HuH-7.5 (cell line): ENCODE measurements around the gene LINS1.
A peak's percentile ranks its signal among the peaks of the same experiment; 100 is the strongest.

ENCODE experiments used
- DNase-seq: peaks from one replicate; pipeline ENCODE4 v3.0.0; 2011; ENCODE audit warnings: low spot score

The LINS1 gene, protein sequence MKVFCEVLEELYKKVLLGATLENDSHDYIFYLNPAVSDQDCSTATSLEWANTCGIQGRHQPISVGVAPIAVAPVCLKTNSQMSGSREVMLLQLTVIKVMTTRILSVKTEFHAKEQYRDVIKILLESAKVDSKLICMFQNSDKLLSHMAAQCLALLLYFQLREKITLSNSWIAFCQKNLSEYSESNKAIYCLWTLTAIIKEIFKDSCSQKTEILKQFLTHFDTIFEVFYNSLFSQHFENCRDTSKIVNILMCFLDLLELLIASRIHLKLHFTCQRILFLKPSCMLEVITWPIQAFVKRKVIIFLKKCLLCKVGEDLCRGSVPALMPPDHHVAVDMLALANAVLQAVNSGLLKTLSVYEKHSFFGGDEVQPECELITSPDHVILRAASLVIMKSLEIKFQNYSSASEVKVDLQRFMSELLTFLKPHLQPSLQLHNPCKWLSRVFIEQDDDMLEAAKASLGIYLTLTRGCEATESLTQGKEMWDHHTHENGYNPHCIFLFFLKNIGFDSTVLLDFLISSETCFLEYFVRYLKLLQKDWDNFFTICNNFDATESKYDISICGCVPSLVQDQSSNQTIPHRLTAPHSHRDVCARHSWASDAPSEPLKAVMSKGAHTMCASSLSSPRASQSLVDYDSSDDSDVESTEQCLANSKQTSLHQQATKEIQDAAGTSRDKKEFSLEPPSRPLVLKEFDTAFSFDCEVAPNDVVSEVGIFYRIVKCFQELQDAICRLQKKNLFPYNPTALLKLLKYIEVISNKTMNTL

DNA sequence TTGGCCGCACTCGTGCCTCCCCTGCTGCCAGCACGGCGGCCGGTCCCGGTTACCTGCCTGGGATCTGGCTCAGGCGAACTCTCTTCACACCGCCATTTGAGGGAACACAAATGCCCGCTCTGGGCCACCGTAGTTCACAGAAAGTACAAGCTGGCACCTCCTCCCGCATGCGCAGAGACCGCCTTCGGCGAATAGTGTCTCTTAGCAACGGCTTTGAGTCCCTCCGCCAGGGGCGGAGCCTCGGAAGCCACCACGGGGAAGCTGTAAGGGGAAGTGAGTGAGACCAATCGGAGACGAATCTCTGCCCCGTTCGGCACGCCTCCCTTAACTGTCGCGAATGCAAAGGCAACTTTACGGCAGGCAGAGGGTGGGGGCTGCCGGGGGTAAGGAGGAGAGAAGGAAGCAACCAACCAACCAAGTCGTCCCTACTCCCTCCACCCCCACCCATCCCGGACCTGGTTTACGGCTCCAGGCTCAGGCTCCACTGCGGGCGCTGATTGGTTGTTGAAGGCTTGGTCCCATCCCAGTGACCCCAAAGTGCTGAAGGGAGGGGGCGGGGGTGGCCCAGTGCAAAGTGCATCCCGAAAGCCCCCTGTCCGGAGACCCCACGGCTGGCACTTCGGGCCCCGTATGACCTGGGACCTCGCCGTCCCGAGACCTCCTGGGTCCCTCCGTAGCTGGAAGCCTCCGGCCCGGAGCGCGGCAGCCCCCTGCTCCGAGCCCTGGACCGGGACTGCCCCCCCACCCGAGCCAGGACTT lies at the start of gene LINS1, which contains the start of gene ASB7:
LINS1 (minus strand) TSS at position 121 of the 759 bp plus-strand sequence. CDS start 21,342 bp downstream, outside the sequence.
ASB7 (plus strand) TSS at position 526 of the 759 bp plus-strand sequence. CDS start 9,628 bp downstream, outside the sequence.
- DNase-seq: peak; percentile 84

DNA sequence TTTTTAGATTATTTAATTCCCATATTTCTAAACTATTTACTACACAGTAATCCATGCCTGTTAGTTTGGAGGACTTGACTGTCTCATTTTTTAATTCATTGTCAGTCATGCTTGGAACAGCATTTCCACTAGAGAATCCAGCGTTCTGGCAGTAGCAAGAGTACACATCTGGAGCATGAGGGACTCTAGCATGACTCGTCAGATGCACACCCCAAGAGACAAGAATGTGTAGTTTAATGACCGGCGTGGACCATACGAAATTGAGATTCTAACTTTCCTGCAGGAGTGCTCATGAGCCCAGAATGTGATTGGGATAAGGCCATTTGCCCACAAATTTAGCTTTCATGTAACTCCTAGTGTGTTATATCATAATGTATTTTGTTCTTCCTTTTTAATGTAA lies 49.3 kb upstream of the LINS1 start:
- DNase-seq: no peak

DNA sequence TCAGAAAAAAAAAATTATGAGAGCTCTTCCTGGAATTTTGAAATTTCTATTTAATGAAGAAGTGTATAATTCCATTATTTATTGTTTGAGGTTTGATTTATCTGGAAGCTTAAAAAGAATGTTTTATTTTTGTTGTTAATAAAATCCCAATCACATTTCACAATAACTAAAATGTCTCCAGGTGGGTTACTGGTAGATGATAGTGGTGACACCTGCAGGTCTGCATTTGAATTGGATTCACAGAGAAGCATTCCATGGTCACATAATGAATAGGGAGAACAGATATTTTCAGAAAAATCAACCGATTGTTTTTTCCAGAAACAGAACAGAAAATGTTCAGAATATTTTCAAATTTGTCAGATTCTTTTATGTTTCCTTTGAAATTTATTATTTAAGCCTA lies 48.7 kb upstream of the LINS1 start:
- peak; percentile 27 for DNase-seq

DNA sequence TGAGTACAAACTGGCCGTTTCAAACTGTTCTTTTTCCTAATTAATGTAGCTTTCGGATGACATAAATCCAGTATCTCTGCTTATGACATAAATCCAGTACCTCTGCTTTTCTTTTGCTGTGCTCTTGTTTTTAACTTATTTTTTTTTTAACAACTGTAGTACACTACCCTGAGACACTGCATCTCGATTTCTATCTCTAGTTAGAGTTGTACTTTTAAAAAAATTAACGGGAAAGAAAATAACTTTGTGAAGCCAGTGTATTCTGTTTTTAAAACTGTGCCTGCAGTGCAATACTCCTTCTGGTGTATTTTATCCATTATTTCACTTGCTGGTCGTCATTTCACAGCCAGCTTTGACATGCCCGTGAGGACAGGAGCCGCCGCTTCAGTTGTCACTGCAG lies 47.0 kb upstream of the LINS1 start:
- no peak for DNase-seq

DNA sequence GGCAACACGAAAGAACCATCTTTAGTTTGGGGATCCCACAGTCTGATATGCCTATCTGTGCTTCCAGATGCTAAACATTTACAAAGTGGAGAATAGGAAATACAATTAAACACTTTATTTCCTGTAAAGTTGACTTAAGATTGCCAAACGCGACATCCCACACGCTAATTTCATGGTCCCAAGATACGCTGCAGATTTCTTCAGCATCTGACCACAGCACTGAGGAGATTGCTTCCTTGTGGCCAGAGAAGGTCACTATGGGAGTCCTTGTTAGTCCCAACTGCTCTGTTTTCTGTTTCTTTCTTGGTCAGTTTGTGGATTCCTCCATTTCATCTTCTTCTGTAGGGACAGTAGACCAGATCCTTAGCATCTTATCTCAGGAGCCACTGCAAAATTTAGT lies 43.7 kb upstream of the LINS1 start:
- no peak for DNase-seq

DNA sequence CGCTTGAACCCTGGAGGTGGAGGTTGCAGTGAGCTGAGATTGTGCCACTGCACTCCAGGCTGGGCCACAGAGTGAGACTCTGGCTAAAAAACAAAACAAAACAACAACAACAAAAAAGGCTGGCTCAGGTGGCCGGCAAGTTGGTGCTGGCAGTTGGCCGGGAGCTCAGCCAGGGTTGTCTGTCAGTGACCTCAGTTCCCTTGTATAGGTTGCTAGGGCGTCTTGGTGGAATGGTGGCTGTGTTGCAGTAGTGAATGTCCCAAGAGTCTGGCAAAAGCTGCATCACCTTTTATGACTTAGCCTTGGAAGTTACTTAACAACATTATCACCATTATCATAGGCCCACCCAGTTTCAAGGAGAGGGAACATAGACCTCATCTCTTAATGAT lies 41.0 kb upstream of the LINS1 start:
- DNase-seq: no peak

DNA sequence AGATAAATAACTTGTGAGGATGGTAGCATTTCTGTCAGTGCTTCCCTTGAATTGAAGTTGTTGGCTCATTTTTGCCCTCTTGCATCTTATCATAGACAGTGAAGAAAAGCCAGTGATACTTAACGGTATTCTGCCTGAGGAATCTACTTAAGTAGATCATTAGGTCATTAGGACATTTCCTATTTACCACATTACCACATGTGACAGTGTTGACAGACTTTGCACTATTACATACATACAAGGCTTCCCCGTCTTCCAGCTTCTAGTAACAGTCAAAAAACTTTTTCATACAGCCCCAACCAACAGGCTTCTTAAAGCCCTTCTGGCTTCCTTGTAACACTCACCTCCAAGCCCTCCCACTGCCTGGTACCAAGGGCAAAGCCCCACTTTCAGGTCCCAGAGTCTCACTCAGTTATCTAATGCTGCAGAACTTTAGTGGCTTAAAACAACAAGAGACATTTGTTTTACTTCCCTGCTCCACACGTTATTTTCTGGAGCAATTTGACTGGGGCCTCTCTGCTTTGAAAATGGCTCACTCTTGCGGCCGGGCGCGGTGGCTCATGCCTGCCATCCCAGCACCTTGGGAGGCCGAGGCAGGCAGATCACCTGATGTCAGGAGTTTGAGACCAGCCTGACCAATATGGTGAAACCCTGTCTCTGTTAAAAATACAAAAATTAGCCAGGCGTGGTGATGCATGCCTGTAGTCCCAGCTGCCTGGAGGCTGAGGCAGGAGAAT lies 40.4 kb upstream of the LINS1 start:
- no peak for DNase-seq

DNA sequence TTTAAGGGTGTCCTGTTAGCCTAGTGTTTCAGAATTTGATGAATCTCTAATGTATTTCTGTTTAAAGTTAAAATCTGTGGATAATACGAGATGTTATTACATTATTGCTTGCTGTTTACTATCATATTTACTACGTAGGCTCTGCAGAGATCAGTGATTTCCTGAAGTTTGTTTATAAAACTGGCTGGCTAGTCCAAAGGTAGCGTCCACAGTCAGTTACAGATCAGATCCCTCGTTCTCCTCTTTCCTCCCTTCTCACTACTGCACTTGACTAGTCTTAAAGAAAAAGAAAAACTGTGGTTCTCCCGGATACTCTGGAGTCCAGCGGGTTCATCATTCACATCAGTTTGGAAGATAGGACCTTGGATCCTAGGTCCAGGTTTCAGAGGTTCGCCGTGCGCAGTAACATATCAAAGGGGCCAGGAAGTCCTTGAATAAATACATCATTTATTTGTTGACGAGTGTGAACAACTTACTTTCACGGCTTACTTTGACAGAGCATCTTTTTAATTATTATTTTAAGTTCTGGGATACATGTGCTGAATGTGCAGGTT lies 36.3 kb upstream of the LINS1 start:
- no peak for DNase-seq

DNA sequence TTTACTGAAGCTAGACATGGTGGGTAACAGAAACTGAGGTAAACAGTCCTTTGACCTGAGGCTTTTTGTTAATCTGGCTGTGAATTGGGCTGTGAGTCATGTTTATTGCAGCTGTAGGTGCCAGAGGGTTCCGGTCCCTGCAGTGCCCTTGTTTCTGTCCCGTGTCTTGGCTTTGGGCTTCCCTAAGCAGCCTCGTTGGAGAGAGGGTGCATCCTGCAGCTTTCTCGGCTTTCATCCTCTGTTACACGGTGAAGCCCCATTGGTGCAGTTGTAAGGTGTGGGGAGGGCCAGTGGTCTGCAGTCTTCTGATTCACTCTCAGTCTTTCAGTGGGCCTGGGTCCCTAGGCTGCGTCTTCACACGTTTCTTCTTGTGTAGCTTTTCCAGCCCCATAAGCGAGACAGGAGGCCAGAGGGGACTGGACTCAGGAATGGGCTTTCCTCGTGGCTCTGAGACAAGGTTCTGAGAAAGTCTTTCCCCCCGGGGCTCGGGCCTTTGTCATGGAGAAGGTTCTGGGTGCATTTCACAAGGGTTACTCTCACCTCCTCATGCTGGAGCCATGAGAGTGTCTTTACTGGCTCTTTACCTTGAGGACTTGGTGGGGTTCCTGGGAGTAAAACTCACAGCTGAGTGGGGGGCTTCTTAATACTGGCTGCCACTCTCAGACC lies 33.6 kb upstream of the LINS1 start:
- no peak for DNase-seq

DNA sequence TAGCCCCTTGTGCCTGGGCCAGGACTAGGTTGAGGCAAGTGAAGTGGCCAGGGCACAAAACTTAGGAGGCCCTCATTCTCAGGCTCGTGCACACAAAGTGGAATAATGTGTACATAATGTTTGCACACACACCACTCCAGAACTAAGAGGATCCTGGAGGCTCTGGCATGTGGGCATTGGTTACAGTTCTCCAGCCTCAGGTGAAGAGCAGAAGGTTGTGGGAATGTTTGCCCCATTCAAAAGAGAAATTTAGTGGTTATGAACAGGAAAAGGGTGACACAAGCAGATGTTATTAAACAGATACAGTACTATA lies 31.7 kb upstream of the LINS1 start:
- DNase-seq: no peak

DNA sequence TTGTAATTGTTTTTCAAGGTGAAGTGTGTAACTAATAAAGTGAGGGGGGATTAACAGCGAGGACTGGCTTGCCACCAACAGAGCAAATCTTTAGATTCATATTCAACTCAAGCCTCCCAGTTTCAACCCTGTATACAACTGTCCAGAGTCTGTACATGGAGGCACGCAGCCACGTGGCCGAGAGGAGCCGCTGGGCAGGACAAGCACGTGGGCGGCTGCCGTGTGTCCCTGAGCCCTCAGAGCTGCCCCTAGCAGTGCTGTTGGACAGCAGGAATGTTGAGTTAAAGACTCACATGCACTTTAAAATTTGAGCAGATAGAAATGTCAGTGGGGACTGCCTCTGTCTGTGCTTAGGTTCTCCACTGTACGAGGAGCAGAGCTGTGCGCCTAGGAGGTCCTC lies 29.8 kb upstream of the LINS1 start:
- DNase-seq: no peak

DNA sequence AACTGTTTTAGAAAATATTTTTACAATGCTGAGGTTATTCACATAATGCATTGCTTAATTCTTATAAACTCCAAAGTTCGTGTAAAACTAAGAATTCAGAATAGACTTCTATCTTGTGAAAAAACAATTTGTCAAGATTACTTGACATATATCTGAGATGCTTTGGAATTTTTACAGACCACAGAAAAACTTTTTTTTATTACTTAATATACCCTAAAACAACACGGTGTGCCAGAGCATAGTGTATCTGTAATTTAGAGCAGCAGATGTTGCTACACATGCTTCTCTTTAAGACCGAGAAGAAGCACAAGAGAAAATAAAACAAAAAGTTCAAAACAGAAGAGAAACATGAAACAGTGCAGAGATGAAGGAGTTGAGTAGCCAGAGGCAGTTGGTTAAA lies 26.8 kb upstream of the LINS1 start:
- no peak for DNase-seq

DNA sequence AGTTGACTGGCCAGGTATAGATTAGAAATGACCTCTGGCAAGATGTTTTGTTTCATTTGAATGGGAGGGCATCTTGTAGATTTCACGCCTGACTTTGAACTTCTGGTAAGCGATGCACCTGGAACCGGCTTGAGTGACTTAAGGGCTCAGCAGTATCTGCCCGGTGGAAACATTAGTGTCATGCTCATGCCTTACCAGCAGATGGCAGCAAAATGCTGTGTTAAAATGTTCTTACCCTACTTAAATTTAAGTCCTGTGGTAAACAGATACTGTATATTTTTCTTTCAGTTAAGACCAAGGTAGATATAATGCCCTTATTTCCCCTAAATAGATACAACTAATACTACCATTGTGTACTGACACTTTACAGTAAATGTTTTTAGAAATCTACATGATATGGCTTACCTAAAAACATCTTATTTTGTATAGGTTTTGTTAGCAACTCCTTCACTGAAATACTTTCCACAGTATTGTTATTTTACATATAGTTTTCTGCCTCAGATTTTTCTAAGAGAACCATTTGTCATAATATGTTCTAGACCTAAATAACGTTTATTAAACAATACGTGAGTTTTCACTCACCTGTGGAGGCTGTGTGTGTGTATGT lies 25.9 kb upstream of the LINS1 start:
- DNase-seq: peak; percentile 51

DNA sequence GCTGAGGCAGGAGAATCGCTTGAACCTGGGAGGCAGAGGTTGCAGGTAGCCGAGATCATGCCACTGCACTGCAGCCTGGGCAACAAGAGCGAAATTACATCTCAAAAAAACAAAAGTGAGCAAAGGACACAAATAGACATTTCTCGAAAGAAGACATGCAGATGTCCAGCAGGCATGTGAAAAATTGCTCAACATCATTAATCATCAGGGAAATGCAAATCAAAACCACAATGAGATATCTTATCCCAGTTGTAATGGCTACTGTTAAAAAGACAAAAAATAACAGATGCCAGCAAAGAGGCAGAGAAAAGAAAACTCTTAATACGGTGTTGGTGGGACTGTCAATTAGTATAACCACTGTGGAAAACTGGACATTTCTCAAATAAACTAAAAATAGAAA lies 21.3 kb upstream of the LINS1 start:
- no peak for DNase-seq

DNA sequence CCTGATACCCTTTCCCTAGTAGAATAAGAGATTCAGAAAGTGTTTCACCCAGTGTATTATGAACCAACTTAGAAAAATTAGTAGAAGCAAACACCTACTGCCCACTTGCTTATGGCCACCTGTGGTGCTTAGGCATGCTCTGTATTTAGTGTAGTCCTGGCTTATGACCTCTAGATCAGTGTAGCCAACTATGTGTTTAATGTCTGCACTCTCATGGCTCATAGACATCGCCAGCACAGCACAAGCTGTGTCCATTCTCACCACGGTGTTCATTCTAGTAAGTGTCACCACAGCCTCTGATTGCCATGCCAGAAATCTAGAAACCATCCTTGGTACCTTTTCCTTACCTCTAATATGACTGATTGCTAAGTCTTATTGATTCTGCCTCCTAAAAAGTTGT lies 14.7 kb upstream of the LINS1 start:
- DNase-seq: no peak

DNA sequence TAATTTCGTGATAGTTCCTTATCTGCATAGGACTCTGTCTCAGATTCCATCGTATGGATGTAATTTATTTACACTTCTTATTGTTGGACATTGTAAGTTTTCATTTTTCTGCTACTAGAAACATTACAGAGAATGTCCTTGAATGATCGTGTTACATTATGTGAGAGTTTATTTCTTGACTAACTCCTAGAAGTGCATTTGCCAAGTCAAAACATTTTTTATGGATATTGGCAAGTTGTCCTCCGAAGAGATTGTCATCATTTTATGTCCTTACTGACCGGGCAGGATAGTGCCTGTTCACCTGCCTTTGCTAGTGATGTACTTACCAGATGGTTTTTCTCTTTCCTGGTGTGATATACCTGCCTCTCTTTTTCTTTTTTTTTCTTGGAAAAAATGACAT lies 13.8 kb upstream of the LINS1 start:
- no peak for DNase-seq

DNA sequence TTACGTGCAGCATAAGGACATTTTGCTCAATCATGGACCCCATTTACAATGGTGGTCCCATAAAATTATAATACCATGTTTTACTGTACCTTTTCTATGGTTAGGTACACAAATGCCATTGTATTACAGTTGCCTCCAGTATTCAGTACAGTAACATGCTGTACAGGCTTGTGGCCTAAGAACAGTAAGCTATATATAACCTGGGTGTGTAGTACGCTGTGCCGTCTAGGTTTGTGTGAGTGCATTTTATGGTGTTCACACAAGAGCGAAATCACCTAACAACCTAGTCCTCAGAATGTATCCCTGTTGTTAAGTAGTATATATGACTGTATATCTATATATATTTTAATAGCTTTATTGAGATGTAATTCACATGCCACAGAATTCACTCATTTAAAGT lies 12.9 kb upstream of the LINS1 start:
- no peak for DNase-seq

DNA sequence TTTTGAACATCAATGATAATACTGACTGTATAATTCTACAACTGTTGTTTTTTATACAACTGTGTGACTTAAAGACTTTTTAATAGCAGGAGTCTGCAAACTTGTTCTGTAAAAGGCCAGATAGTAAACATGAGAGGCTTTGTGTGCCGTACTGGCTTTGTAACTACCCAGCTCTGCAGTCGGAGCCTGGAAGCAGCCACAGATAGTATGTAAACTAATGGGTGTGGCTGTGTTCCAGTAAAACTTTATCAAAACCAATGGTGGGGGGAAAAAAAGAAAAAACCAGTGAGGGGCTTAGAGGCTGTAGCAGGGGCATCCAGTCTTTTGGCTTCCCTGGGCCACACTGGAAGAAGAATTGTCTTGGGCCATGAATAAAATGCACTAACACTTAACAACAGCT lies 12.4 kb upstream of the LINS1 start:
- DNase-seq: no peak

DNA sequence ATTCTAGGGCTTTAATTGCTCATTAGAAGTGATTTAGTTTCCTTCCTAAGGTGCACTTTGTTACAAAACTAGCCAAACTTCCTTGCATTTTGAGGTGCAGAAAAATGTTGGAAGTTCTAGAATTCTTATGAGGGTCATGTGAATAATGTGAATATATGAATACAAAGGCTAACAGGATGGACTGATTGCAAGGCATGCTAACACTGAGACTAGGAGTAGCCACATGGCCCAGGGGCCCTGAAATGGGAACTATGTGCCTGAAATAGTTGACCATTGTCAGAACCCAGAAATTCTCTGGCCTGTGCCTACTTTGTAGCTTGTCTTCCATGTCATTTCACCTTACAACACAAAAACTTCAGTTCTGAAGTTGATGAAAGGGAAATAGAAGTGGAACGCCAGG lies 11.2 kb upstream of the LINS1 start:
- no peak for DNase-seq

DNA sequence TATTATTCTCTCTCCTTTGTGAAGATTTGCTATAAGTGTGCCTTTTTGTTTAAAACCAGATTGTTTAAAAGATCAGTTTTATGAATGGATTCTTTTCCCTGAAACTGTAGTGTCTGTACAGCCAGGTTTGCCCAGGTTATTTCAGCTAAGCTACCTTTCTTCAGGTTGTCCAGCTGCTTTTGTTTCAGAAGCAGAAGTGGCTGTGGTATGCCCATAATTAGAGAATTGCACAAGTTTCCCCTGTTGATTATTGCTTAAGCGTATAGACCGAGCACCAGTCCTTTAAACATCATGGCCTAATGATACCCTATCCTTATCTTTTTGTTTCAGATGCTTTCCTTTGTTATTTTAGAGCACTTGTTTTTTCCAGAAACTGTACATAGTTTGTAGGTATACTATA lies 10.6 kb upstream of the LINS1 start:
- DNase-seq: no peak

DNA sequence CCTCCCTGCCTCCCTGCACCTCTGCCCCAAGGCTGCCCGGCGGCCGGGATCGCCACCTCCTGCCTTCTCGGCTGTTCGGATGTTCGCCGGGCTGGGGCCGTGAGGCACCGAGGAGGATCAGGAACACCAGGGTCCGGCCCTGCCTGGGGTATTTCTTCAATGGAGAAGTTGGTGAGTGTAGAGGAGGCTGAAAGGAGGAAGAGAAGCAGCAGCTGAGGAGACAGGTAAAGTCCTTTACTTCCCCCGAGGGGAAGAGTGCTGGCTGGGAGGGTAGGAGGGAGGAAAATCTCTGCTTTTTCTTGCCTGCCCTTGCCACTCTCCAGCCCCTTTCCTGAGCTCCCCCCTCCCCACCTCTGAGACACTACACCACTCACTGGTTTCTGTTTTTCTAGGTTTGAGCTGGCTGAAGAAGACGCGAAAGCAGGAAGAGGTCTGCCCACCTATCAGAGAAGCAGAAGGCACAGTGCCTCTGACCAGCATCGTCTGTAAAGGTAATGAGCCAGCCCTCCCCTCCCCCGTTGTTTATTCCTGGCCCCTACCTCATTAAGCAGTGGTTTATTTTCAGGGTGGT lies 924 bp upstream of the LINS1 start:
- DNase-seq: no peak
